Thymus (tissue), 11 donors: ENCODE results near the gene ZNF608. TPM values are rescaled to one million over a fixed set of nuclear protein-coding genes. Genes with fewer than 3 reads are reported as not detected.

Source experiments
- DNase-seq, 9 donors: peaks; one replicate each; pipeline ENCODE4 v3.0.0-alpha.2; 2013; ENCODE audit warnings: low spot score in 9 of 9, low read depth in 6 of 9, missing footprints in 1 of 9
- H3K27ac ChIP-seq, 2 donors: one replicate each; pipeline ENCODE4 v1.5.1; 2013; ENCODE audit warnings: control low read depth in 1 of 2, low read depth in 1 of 2, low read length in 1 of 2, mild to moderate bottlenecking in 1 of 2, moderate library complexity in 1 of 2
- H3K27me3 ChIP-seq, 2 donors: one replicate each; pipeline ENCODE4 v1.5.1; 2013; ENCODE audit warnings: low read length in 1 of 2; ENCODE audit not compliant: control insufficient read depth in 2 of 2, insufficient read depth in 1 of 2
- H3K36me3 ChIP-seq, 2 donors: one replicate each; pipeline ENCODE4 v1.5.1; 2013; ENCODE audit warnings: low read length in 1 of 2, mild to moderate bottlenecking in 1 of 2, moderate library complexity in 1 of 2; ENCODE audit not compliant: control insufficient read depth in 2 of 2, insufficient read depth in 2 of 2
- H3K4me1 ChIP-seq, 2 donors: one replicate each; pipeline ENCODE4 v1.5.1; 2013; ENCODE audit warnings: low read length in 2 of 2; ENCODE audit not compliant: control insufficient read depth in 2 of 2, insufficient read depth in 2 of 2
- H3K4me3 ChIP-seq, 2 donors: one replicate each; pipeline ENCODE4 v1.5.1; 2013; ENCODE audit warnings: low read length in 2 of 2, control low read depth in 1 of 2, mild to moderate bottlenecking in 1 of 2
- H3K9me3 ChIP-seq, 2 donors: one replicate each; pipeline ENCODE4 v1.5.1; 2013; ENCODE audit warnings: low read length in 1 of 2, mild to moderate bottlenecking in 1 of 2; ENCODE audit not compliant: control insufficient read depth in 2 of 2, insufficient read depth in 1 of 2
- WGBS: extraction: QIAGEN DNeasy Blood & Tissue Kit; methylation state at CpG from one replicate; pipeline ENCODE4 v1.1.7; 2013; 5-methylcytosine and 5-hydroxymethylcytosine counted together
- polyA plus RNA-seq: library from polyadenylated mRNA; stranded (reverse); fragments of 200-250 nt; gene quantifications from one replicate; pipeline ENCODE4 v1.2.3, GENCODE V29; 2013
- total RNA-seq: library from RNA; stranded (reverse); fragments of 120-200 nt; gene quantifications from one replicate; pipeline ENCODE4 v1.2.4, GENCODE V29; 2013
- donor health status: healthy.

ZNF608 gene
- total and polyA plus RNA-seq, 2 donors, result 9.3 to 14.0 TPM

- H3K27ac ChIP-seq, result no peak overlapping the region
- no peak for DNase-seq
- H3K36me3 ChIP-seq, result no peaks in the 10 kb centered on the region
- peaks cover 0 to 10% of the 10 kb centered on the region in 2 donors for H3K27me3 ChIP-seq
- no peak overlapping the region for H3K4me3 ChIP-seq
- no peaks in the 10 kb centered on the region for H3K9me3 ChIP-seq
- peaks cover 3 to 24% of the 10 kb centered on the region in 2 donors for H3K4me1 ChIP-seq
- WGBS, result 78% methylated on average over 4 of the region's 4 CpGs
These were observed 5.4 kb downstream of the ZNF608 start for GRCh38 chr5:124740991-124741583.

GRCh38 chr5:124740071-124740470 lies 6.4 kb downstream of the ZNF608 start:
- Histone ChIP-seq H3K27ac (no peak overlapping the region), H3K27me3 (peaks cover 0 to 7% of the 10 kb centered on the region in 2 donors), H3K4me1 (peaks cover 6 to 30% of the 10 kb centered on the region in 2 donors), H3K9me3 (no peaks in the 10 kb centered on the region), H3K4me3 (no peak overlapping the region), H3K36me3 (no peaks in the 10 kb centered on the region)
- DNase-seq, result no peak
- WGBS, result 95% methylated on average over 4 of the region's 4 CpGs

- H3K9me3 ChIP-seq, result no peaks in the 10 kb centered on the region
- DNase-seq, result no peak
- H3K4me3 ChIP-seq, result no peak overlapping the region
- 96% methylated on average over 9 of the region's 9 CpGs for WGBS
- no peak overlapping the region for H3K27ac ChIP-seq
- H3K36me3 ChIP-seq, result no peaks in the 10 kb centered on the region
- peaks cover 0 to 7% of the 10 kb centered on the region in 2 donors for H3K27me3 ChIP-seq
- peaks cover 6 to 32% of the 10 kb centered on the region in 2 donors for H3K4me1 ChIP-seq
These were observed 6.8 kb downstream of the ZNF608 start for GRCh38 chr5:124739634-124740025.

- no peak for DNase-seq
- Histone ChIP-seq H3K27me3 (peaks cover 0 to under 1% of the 10 kb centered on the region in 2 donors), H3K4me1 (peaks cover 2 to 25% of the 10 kb centered on the region in 2 donors), H3K9me3 (no peaks in the 10 kb centered on the region), H3K36me3 (no peaks in the 10 kb centered on the region), H3K27ac (no peak overlapping the region), H3K4me3 (no peak overlapping the region)
- WGBS, result 78% methylated on average over 9 of the region's 9 CpGs
These were observed 7.5 kb downstream of the ZNF608 start for GRCh38 chr5:124738681-124739633.

- 98% methylated on average over 1 of the region's 1 CpG for WGBS
- no peak overlapping the region for H3K4me3 ChIP-seq
- DNase-seq, result no peak
- H3K4me1 ChIP-seq, result peaks cover 2 to 13% of the 10 kb centered on the region in 2 donors
- no peak overlapping the region for H3K27ac ChIP-seq
- no peaks in the 10 kb centered on the region for H3K27me3 ChIP-seq
- H3K9me3 ChIP-seq, result no peaks in the 10 kb centered on the region
- no peaks in the 10 kb centered on the region for H3K36me3 ChIP-seq
These were observed 8.8 kb downstream of the ZNF608 start for GRCh38 chr5:124737651-124738050.

GRCh38 chr5:124736805-124737188 lies 9.6 kb downstream of the ZNF608 start:
- no peak overlapping the region for H3K4me3 ChIP-seq
- H3K27me3 ChIP-seq, result no peaks in the 10 kb centered on the region
- H3K9me3 ChIP-seq, result no peaks in the 10 kb centered on the region
- 79% methylated on average over 3 of the region's 3 CpGs for WGBS
- no peak for DNase-seq
- no peaks in the 10 kb centered on the region for H3K36me3 ChIP-seq
- H3K27ac ChIP-seq, result no peak overlapping the region
- H3K4me1 ChIP-seq, result peaks cover 2 to 13% of the 10 kb centered on the region in 2 donors

- H3K4me3 ChIP-seq, result no peak overlapping the region
- no peak overlapping the region for H3K27ac ChIP-seq
These were observed 10.2 kb downstream of the ZNF608 start for GRCh38 chr5:124736082-124736804.

GRCh38 chr5:124735169-124735858 lies 11.1 kb downstream of the ZNF608 start:
- Histone ChIP-seq H3K27ac (no peak overlapping the region), H3K4me3 (no peak overlapping the region), H3K36me3 (no peaks in the 10 kb centered on the region), H3K4me1 (peaks cover 2 to 13% of the 10 kb centered on the region in 2 donors), H3K27me3 (no peaks in the 10 kb centered on the region), H3K9me3 (no peaks in the 10 kb centered on the region)
- DNase-seq, result peak in 2 of 9 donors; percentile 43 to 62
- 30% methylated on average over 24 of the region's 24 CpGs for WGBS

More at GRCh38 chr5:124736082-124736804, 10.2 kb downstream of the ZNF608 start:
- no peaks in the 10 kb centered on the region for H3K27me3 ChIP-seq
- no peak for DNase-seq
- H3K36me3 ChIP-seq, result no peaks in the 10 kb centered on the region
- peaks cover 2 to 13% of the 10 kb centered on the region in 2 donors for H3K4me1 ChIP-seq
- 94% methylated on average over 6 of the region's 6 CpGs for WGBS
- no peaks in the 10 kb centered on the region for H3K9me3 ChIP-seq
